ENCODE measurements around the gene SLIT3.

The SLIT3 gene

DNA sequence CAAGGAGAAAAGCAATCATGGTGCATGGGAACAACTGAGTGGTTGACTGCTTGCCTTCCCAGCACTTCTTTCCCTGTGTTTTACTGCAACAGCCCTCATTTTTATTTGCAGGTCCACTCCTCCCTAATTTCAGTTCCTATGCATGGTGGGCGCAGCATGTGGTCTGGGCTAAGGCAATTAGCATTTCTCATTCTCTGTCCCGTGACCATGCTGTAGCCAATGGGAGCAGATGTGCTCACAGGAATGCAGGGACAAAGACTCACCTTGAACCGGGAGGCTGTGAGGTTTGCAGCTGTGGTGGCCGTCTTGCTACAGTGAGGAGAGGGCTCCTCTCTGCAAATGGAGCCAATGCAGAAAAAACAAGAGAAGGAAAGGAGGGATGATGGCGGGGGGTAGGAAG lies 315.5 kb downstream of the SLIT3 start:
- TF ChIP-seq, protein P1, sequence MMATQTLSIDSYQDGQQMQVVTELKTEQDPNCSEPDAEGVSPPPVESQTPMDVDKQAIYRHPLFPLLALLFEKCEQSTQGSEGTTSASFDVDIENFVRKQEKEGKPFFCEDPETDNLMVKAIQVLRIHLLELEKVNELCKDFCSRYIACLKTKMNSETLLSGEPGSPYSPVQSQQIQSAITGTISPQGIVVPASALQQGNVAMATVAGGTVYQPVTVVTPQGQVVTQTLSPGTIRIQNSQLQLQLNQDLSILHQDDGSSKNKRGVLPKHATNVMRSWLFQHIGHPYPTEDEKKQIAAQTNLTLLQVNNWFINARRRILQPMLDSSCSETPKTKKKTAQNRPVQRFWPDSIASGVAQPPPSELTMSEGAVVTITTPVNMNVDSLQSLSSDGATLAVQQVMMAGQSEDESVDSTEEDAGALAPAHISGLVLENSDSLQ (IDR thresholded peaks at IDR 0.05), result no peak
- no peak for TF ChIP-seq LEF1 (IDR thresholded peaks at IDR 0.05; ENCODE audit: borderline replicate concordance)
- no peak for TF ChIP-seq SUZ12 (IDR thresholded peaks at IDR 0.05)
- no peak for TF ChIP-seq L3MBTL2 (conservative IDR thresholded peaks at IDR 0.05)
- TF ChIP-seq FOXK2 (IDR thresholded peaks at IDR 0.05), result no peak
- no peak for TF ChIP-seq FOXA1 (IDR thresholded peaks at IDR 0.05)
- TF ChIP-seq NFRKB (IDR thresholded peaks at IDR 0.05), result no peak
- no peak for TF ChIP-seq SP1 (IDR thresholded peaks at IDR 0.05)
- no peak for TF ChIP-seq ZNF384 (IDR thresholded peaks at IDR 0.05)
- no peak for TF ChIP-seq BHLHE40 (IDR thresholded peaks at IDR 0.05; ENCODE audit: borderline replicate concordance)
- no peak for TF ChIP-seq TARDBP (IDR thresholded peaks at IDR 0.05)
- no peak for TF ChIP-seq ELF4 (IDR thresholded peaks at IDR 0.05)
- no peak for TF ChIP-seq CTBP1 (IDR thresholded peaks at IDR 0.05; ENCODE audit: borderline replicate concordance)
- no peak for TF ChIP-seq HDGF (IDR thresholded peaks at IDR 0.05; ENCODE audit: borderline replicate concordance)
- TF ChIP-seq ARNT (IDR thresholded peaks at IDR 0.05), result no peak
- no peak for TF ChIP-seq FOXM1 (IDR thresholded peaks at IDR 0.05; ENCODE audit: borderline replicate concordance)
- POLR2A ChIA-PET, result no interaction called here

DNA sequence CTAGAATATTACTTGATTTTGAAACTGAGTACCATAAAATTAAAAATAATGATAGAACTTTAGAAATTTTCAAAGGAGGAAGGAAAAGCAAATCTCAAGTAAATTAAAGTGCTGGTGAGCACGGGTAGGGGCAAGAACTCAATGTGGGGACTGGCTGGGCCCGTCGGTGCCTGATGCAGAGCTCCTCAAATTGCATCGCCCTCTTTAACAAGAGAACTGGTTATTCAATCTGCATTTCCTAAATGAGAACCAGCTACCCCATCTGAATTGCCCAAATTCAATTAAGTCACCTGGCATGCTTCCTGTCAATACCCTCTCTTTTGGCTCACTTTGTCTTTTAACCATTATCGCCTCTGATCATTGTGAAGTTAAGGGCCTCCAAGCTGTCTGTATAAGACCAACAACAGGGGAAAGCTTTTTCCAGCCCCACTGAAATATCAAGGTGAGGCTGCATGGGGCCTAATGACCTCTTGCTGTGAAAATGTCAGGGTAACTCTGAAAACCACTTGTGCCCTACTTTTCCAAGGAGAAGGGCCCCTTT lies 316.7 kb downstream of the SLIT3 start:
- ChIA-PET CTCF (no interaction called here), POLR2A (no interaction called here)
- TF ChIP-seq FOXK2 (IDR thresholded peaks at IDR 0.05), result no peak
- no peak for TF ChIP-seq SP1 (IDR thresholded peaks at IDR 0.05)
- TF ChIP-seq NFRKB (IDR thresholded peaks at IDR 0.05), result no peak
- no peak for TF ChIP-seq ELF4 (IDR thresholded peaks at IDR 0.05)
- TF ChIP-seq CTBP1 (IDR thresholded peaks at IDR 0.05; ENCODE audit: borderline replicate concordance), result no peak
- no peak for TF ChIP-seq BHLHE40 (IDR thresholded peaks at IDR 0.05; ENCODE audit: borderline replicate concordance)
- no peak for TF ChIP-seq ARNT (IDR thresholded peaks at IDR 0.05)
- TF ChIP-seq LEF1 (IDR thresholded peaks at IDR 0.05; ENCODE audit: borderline replicate concordance), result no peak
- no peak for TF ChIP-seq ZNF384 (IDR thresholded peaks at IDR 0.05)
- TF ChIP-seq FOXM1 (IDR thresholded peaks at IDR 0.05; ENCODE audit: borderline replicate concordance), result no peak
- no peak for TF ChIP-seq TARDBP (IDR thresholded peaks at IDR 0.05)
- no peak for TF ChIP-seq SUZ12 (IDR thresholded peaks at IDR 0.05)
- DNase-seq (ENCODE audit: extremely low spot score), result no peak

More for the DNA sequence above, 315.5 kb downstream of the SLIT3 start:
- DNase-seq (ENCODE audit: extremely low spot score), result no peak
- CTCF ChIA-PET, result no interaction called here

GRCh38 chr5:168979135-168979534 lies 321.8 kb downstream of the SLIT3 start:
- no peak for DNase-seq (ENCODE audit: extremely low spot score)
- ChIA-PET CTCF (interaction anchor here (1.3 kb wide), 1 partner anchor 8 kb away, joined by 4 read pairs; no protein-coding TSS in a partner anchor), POLR2A (interaction anchor here (1.0 kb wide), 1 partner anchor 605 kb away, joined by 3 read pairs; the partner anchor contains the start of gene SPDL1)
- no peak for TF ChIP-seq TARDBP (IDR thresholded peaks at IDR 0.05)
- no peak for TF ChIP-seq HDGF (IDR thresholded peaks at IDR 0.05; ENCODE audit: borderline replicate concordance)
- no peak for TF ChIP-seq NFRKB (IDR thresholded peaks at IDR 0.05)
- no peak for TF ChIP-seq ELF4 (IDR thresholded peaks at IDR 0.05)
- TF ChIP-seq FOXM1 (IDR thresholded peaks at IDR 0.05; ENCODE audit: borderline replicate concordance), result no peak
- TF ChIP-seq SP1 (IDR thresholded peaks at IDR 0.05), result no peak
- no peak for TF ChIP-seq L3MBTL2 (conservative IDR thresholded peaks at IDR 0.05)
- no peak for TF ChIP-seq SUZ12 (IDR thresholded peaks at IDR 0.05)
- no peak for TF ChIP-seq CTBP1 (IDR thresholded peaks at IDR 0.05; ENCODE audit: borderline replicate concordance)
- no peak for TF ChIP-seq LEF1 (IDR thresholded peaks at IDR 0.05; ENCODE audit: borderline replicate concordance)
- TF ChIP-seq ZNF384 (IDR thresholded peaks at IDR 0.05), result no peak
- TF ChIP-seq ARNT (IDR thresholded peaks at IDR 0.05), result no peak
- no peak for TF ChIP-seq FOXA1 (IDR thresholded peaks at IDR 0.05)
- TF ChIP-seq, protein P1 (IDR thresholded peaks at IDR 0.05), result no peak

GRCh38 chr5:168978500-168978899 lies 322.4 kb downstream of the SLIT3 start:
- CTCF ChIA-PET, result no interaction called here
- no peak for DNase-seq (ENCODE audit: extremely low spot score)
- TF ChIP-seq BHLHE40 (IDR thresholded peaks at IDR 0.05; ENCODE audit: borderline replicate concordance) (no peak), FOXK2 (IDR thresholded peaks at IDR 0.05) (no peak), FOXM1 (IDR thresholded peaks at IDR 0.05; ENCODE audit: borderline replicate concordance) (no peak), CTBP1 (IDR thresholded peaks at IDR 0.05; ENCODE audit: borderline replicate concordance) (no peak), ELF4 (IDR thresholded peaks at IDR 0.05) (no peak), FOXA1 (IDR thresholded peaks at IDR 0.05) (no peak), HDGF (IDR thresholded peaks at IDR 0.05; ENCODE audit: borderline replicate concordance) (no peak), SUZ12 (IDR thresholded peaks at IDR 0.05) (no peak), L3MBTL2 (conservative IDR thresholded peaks at IDR 0.05) (no peak), SP1 (IDR thresholded peaks at IDR 0.05) (no peak), ARNT (IDR thresholded peaks at IDR 0.05) (no peak), ZNF384 (IDR thresholded peaks at IDR 0.05) (no peak), LEF1 (IDR thresholded peaks at IDR 0.05; ENCODE audit: borderline replicate concordance) (no peak), NFRKB (IDR thresholded peaks at IDR 0.05) (no peak), TARDBP (IDR thresholded peaks at IDR 0.05) (no peak)
- TF ChIP-seq, protein P1 (IDR thresholded peaks at IDR 0.05), result no peak
- POLR2A ChIA-PET, result no interaction called here

DNA sequence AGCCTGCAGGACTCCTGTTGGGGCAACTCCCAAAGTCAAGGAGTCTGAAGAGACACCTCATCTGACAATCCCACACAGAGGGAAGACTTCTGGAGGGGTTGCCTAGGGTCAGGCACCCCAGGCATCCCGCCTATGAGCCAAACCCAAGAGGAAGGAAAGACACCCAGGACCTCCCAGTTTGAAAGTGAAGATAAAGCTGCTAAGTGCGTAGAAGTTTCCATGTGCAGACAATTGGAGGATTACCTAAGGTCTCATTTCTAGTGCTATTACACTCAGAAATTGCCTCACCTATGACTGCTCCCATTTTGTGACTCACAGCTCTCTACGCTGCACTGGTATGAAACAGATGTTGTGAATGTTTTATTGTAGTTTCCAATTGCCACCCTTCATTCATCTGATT lies 322.9 kb downstream of the SLIT3 start:
- POLR2A ChIA-PET, result no interaction called here
- TF ChIP-seq FOXA1 (IDR thresholded peaks at IDR 0.05) (no peak), FOXM1 (IDR thresholded peaks at IDR 0.05; ENCODE audit: borderline replicate concordance) (no peak), ARNT (IDR thresholded peaks at IDR 0.05) (no peak), LEF1 (IDR thresholded peaks at IDR 0.05; ENCODE audit: borderline replicate concordance) (no peak), HDGF (IDR thresholded peaks at IDR 0.05; ENCODE audit: borderline replicate concordance) (no peak), TARDBP (IDR thresholded peaks at IDR 0.05) (no peak), CTBP1 (IDR thresholded peaks at IDR 0.05; ENCODE audit: borderline replicate concordance) (no peak), BHLHE40 (IDR thresholded peaks at IDR 0.05; ENCODE audit: borderline replicate concordance) (no peak), SP1 (IDR thresholded peaks at IDR 0.05) (no peak), SUZ12 (IDR thresholded peaks at IDR 0.05) (no peak), L3MBTL2 (conservative IDR thresholded peaks at IDR 0.05) (no peak), ELF4 (IDR thresholded peaks at IDR 0.05) (no peak), ZNF384 (IDR thresholded peaks at IDR 0.05) (no peak), FOXK2 (IDR thresholded peaks at IDR 0.05) (no peak), NFRKB (IDR thresholded peaks at IDR 0.05) (no peak)
- TF ChIP-seq, protein P1 (IDR thresholded peaks at IDR 0.05), result no peak
- no peak for DNase-seq (ENCODE audit: extremely low spot score)
- CTCF ChIA-PET, result no interaction called here
